ENCODE data around the gene TPD52L1.
"Not testable (repeated sequence)": the region's sequence is repeated elsewhere in the genome, so short reads cannot be mapped to it uniquely, and the experiment has no call there.

Gene TPD52L1

GRCh38 chr6:125153391-125154117 is at the start of gene TPD52L1:
TPD52L1 (plus strand) TSS chr6:125153773; CDS start chr6:125153952, 179 bp downstream.
- peak; percentile 37 for DNase-seq

DNA sequence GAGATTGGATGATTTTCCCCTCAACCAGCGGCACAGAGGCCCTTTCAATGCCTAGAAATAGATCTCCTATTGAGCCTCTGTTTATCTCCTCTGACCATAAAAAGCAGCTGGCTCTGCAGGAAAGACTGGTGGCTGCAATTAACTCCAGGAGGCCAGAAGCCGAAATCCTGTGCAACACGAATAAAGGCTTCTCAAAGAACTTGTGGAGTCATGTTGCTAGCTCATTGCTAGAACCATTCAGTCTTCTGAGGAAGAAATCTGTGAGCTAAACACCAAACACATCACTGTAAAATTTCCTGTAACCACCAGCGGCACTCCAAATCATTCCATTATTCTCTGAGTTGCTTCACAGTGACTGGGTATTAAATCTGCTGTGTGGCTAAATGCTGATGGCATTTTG is 49.1 kb upstream of the TPD52L1 start:
- DNase-seq, result no peak

- no peak for DNase-seq
Observed at GRCh38 chr6:125107048-125107447, 46.5 kb upstream of the TPD52L1 start.

DNA sequence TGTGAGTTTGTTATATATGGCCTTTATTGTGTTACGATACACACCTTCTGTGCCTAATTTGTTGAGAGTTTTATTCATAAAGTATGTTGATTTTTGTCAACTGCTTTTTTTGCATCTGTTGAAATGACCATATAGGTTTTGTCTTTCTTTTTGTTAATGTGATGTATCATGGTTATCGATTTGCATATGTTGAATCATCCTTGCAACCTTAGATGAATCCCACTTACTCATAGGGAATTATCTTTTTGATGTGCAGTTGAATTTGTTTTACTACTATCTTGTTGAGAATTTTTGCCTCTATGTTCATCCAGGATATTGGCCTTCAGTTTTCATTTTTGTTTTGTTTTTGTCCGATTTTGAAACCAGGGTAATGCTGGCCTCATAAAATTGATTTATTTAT is 45.7 kb upstream of the TPD52L1 start:
- DNase-seq, result no peak

- no peak for DNase-seq
Observed at GRCh38 chr6:125110056-125110455, 43.5 kb upstream of the TPD52L1 start.

DNA sequence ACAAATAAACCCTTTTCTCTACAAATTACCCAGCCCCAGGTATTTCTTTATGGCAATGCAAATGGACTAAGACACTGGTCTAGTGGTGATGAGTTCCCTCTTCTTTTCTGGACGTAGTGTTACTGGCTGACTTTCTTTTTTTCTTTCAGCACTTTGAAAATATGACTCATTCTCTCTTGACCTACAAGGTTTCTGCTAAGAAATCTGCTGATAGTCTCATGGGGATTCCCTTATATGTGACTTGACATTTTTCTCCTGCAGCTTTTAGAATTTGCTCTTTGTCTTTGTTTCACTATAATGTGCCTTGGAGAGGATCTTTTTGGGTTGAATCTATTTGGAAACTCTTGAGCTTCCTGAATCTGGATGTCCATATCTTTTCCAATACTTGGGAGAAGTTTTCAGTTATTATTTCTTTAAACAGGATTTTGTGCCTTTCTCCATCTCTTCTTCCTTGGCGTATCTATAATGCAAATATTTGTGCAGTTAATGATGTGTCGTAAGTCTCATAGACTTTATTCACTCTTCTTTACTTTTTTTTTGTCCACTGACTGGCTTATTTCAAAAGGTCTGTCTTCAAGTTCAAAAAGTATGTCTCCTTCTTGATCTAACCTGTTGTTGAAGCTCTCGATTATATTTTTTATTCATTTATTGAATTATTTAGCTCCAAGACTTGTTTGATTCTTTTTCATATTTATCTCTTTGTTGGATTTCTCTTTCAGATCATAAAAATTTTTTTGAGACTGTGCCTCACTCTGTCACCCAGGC is 42.2 kb upstream of the TPD52L1 start:
- no peak for DNase-seq

DNA sequence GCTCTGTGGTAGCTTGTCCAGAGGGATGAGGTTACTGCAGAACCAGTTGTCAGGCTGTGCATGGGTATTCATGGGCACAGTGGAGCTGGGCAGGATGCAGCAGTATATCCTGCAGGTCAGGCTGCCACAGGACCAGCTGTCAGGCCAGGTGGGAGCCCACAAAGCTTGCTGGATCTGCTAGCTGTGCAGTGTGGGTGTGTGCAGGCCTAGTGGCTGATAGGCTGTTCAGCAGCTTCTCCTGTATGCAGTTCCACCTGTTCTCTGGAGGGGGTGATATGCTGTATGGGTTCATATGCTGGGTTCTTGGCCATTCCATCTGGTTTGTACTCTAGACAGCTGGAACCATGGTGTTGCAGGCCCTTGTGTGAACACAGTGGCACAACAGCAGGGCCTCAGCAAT is 40.6 kb upstream of the TPD52L1 start:
- DNase-seq, result no peak

DNA sequence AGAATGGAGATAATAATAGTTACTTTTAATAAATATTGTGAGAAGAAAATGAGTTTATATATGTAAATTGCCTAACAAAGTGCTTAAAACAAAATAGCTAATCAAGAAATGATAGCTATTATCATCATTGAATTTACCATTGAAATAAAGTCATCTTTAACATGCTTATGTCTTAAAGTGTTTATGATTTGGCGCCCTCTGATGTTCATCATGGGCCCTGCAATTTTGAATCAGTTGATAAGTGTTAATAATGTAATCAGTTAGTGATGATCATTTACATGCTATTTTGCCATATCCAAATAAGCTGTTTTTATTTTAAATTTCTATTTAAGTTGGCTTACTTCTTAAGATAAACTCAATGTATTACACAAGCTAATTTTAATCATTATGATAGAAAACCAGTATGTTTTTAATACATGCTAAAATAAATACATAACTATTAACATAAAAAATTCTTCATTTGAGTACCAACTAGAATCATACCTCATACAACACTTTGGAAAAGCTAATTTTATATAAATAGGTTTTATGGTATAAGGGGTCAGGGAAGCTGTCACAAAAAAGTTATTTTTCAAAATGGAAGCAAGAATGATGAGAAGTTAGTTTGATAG is 39.2 kb upstream of the TPD52L1 start:
- DNase-seq, result no peak

DNA sequence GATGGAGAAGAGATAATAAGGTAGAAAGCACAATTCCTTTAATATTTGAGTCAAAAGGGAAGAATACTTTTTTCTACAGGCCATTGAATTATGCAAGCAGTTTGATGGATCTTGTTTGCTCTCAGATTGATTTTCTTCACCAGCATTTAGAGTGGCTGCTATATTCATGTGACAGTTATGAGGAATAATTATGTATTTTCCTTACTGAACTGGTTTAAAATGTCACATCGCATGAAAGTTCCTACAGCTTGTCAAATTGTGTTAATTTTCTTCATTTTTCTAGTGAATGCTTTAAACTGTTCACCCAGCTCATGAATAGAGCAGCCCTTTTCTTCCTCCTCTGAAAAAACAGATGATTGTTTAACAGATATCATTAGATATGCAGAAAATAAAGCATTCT is 37.4 kb upstream of the TPD52L1 start:
- DNase-seq, result no peak

DNA sequence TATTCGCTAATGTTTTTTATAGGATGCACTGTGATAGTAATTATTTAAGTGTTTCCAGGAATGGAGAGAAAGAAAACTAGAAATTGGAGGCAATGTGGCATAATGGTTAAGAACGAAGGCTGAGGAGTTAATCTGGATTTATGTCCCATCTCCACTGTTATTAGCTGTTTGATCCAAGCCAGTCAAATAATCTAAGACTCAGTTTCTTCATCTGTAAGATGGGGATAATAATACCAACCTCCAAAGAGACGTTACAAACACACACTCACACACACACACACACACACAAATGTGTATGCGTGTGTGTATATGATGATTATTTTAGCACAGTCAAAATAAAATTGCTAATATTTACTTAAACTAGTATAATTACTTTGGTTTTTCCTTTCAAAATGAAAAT is 36.9 kb upstream of the TPD52L1 start:
- DNase-seq, result no peak

DNA sequence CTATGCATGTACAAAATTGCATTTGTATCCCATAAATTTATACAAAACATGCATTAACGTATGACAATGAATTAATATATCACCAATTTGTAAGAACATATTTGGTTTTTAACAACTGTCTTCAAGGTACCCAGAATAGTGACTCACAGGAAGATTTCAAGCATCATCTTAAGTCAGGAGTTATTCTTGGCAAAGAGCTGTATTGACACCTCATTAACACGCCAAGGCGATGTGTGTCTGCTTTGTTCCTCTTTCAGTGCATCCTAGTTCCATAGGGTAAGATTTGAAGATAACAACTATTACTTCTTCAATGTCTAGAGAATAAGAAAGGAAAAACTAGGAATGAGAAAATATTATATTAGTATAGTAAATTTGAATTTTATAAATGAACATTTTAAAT is 35.8 kb upstream of the TPD52L1 start:
- DNase-seq, result no peak

DNA sequence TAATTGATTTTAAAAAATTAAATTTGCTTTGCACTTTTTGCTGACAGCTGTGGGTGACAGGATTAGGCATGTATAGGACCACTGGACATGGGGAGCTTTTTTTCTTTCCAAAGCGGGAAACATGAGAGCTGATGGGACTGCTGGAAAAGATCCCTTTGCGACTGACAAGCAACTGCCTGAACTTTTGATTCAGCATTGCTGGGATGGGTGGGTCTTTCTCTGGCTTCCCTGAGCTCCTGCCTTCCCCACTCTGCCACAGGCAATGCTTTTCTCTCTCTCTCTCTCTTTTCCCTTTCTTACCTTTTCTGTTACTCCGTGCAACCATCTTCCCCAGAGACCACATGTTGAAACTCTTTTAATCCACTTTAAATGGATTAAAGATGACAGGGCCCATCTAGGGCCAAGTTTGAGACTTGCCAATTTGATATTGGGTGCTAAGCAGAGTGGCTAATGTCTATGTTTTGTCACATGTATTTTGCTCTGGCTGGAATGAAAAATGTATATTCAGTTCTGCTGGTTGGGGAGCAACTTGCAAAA is 33.5 kb upstream of the TPD52L1 start:
- no peak for DNase-seq

DNA sequence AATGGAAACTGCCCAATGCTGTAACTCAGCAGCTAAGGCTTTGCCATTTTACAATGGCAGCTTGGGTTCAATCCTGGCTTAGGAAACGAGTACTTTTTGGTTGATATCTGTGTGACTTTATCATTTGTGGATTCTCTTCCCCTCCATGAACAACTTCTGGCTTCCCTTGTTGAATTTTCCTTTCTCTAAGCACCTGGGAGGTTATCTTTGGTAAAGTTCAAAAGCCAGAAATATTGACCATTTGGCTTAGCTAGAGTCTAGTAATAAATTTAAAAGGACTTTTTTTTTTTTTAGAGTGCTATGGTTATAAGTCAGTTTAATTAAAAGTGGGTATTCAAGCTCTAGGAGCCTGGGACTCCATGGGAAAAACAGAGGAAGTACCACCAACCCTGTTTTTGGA is 31.7 kb upstream of the TPD52L1 start:
- DNase-seq, result no peak

DNA sequence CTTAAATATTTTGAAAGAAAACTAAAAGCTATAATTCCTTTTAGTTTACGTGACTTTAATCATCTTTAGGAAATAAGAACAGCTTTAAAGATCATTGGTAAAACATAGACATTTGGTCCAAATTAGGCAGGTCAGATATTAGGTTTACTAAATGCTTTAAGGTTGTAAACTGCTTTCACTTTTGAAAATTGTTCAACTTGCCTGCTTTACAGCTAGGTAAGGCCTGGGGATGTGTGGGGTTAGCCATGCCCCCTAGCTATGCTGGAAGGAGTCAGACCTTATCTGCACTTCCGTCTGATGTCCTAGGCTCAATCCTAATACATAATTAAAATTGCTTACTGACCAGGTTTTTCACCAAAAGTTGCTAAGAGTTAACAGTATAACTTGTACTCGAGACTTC is 30.5 kb upstream of the TPD52L1 start:
- no peak for DNase-seq

- no peak for DNase-seq
Observed at GRCh38 chr6:125123468-125124048, 30.0 kb upstream of the TPD52L1 start.

DNA sequence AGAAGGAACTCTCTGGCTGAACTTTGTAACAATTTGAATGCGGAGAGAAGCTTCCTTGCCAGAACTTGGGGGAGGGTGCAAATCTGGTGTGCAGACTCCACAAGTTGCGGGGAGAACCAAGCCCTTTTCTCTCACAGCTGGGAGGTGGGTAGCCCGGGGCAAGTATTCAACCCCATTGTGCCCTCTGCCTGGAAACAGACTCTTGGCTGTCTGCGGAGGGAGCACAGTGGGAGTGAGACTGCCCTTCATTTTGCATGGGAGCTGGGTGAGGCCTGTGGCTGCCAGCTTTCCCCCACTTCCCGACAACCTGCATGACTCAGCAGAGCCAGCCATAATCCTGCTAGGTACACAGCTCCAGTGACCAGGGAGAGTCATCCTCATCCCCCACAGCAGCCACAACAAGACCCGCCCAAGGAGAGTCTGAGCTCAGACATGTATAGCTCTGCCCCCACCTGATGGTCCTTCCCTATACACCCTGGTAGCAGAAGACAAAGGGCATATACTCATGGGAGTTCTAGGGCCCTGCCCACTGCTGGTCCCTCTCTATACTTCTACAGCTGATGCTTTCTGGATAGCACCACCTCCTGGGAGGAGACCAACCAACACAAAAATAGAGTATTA is 29.4 kb upstream of the TPD52L1 start:
- no peak for DNase-seq

DNA sequence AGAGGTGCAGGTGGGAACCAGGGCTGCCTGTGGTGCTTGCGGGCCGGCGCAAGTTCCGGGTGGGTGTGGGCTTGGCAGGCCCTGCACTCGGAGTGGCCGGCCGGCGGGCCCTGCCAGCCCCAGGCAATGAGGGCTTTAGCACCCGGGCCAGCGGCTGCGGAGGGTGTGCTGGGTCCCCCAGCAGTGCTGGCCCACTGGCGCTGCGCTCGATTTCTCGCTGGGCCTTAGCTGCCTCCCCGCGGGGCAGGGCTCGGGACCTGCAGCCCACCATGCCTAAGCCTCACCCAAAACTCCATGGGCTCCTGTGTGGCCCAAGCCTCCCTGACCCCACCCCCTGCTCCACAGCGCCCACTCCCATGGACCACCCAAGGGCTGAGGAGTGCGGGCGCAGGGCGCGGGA is 27.7 kb upstream of the TPD52L1 start:
- not testable (repeated sequence) for DNase-seq

- no peak for DNase-seq
Observed at GRCh38 chr6:125129354-125129753, 24.2 kb upstream of the TPD52L1 start.

- DNase-seq, result no peak
Observed at GRCh38 chr6:125132058-125132457, 21.5 kb upstream of the TPD52L1 start.

GRCh38 chr6:125136378-125136777 is 17.2 kb upstream of the TPD52L1 start:
- DNase-seq, result no peak

GRCh38 chr6:125138083-125138482 is 15.5 kb upstream of the TPD52L1 start:
- no peak for DNase-seq

- DNase-seq, result no peak
Observed at GRCh38 chr6:125140808-125141207, 12.8 kb upstream of the TPD52L1 start.

DNA sequence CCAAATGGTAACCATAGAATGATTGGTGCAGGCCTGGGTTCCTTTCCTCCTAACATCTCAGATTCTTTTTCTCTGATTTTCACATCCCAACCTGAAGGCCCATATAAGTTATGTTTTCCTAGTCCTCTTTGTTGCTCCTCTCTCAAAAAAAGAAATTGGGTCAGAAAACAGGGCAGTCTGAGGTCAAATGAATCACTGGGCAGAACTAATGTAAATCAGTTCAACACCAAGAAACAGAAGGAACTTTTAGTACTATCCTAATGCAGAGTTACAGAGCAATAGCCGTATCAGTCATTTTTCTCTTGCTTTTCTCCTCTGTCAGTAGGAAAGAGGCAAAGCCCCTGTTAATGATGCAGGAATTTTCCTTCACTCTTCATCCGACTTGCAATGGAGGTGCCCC is 11.0 kb upstream of the TPD52L1 start:
- no peak for DNase-seq
